ENCODE data around the gene SBF1. TPM values are rescaled to one million over a fixed set of nuclear protein-coding genes. Genes with fewer than 3 reads are reported as not detected.

The SBF1 gene
- polyA plus RNA-seq, 1 donor from 2014 or later: 58.9 TPM

DNA sequence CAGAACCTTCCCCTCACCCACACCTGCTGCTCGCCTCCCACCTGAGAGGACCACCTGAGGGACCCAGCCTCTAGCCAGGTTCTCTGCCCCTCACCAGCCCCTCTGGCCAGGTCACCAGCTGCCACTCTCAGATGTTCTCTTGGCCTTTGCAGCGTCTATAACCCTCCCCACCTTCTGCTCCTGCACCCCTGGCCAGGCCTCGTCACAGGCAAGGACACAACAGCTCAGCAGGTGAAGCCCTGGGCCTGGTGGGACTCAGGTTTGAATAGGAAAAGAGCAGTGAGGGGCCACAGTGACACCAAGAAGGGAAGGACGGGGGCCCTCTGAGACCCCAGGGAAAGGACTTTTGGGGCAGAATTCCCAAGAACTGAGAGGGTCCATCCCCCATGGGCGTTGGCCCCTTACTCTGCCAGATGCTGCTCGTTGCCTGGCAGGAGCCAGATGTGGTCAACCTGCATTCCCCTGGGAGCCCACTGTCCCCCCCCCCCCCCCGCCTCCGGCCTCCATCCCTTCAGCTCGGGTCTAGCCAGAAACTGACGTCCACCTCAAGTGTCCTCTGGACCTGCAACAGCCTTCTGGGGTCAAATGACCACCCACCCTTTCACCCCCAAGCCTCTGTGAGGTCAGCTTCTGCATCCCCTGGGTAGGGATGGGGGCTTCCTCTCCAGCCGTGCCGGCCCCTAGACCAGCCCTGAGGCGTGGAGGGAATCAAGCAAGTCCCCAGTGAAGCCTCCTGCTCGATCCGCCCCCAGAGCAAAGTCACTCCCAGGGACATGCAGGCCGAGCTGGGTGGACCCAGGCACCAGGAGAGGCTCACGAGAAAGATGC is 28.7 kb downstream of the SBF1 start:
- no peak overlapping the region for H2AFZ ChIP-seq (ENCODE audit: low read depth, low read length)
- H4K20me1 ChIP-seq (ENCODE audit: insufficient read depth): no peaks in the 10 kb centered on the region
- H3K9me2 ChIP-seq (ENCODE audit: insufficient read depth, low read length): no peaks in the 10 kb centered on the region
- H3K79me2 ChIP-seq (replicated peaks; ENCODE audit: insufficient read depth, low read length): no peaks in the 10 kb centered on the region
- H3K27me3 ChIP-seq (ENCODE audit: insufficient read depth, low read depth, low read length): no peaks in the 10 kb centered on the region
- TF ChIP-seq EZH2 (IDR thresholded peaks at IDR 0.05; ENCODE audit: borderline replicate concordance, insufficient read depth, low read length, poor library complexity, severe bottlenecking): no peak
- TF ChIP-seq, protein P1, sequence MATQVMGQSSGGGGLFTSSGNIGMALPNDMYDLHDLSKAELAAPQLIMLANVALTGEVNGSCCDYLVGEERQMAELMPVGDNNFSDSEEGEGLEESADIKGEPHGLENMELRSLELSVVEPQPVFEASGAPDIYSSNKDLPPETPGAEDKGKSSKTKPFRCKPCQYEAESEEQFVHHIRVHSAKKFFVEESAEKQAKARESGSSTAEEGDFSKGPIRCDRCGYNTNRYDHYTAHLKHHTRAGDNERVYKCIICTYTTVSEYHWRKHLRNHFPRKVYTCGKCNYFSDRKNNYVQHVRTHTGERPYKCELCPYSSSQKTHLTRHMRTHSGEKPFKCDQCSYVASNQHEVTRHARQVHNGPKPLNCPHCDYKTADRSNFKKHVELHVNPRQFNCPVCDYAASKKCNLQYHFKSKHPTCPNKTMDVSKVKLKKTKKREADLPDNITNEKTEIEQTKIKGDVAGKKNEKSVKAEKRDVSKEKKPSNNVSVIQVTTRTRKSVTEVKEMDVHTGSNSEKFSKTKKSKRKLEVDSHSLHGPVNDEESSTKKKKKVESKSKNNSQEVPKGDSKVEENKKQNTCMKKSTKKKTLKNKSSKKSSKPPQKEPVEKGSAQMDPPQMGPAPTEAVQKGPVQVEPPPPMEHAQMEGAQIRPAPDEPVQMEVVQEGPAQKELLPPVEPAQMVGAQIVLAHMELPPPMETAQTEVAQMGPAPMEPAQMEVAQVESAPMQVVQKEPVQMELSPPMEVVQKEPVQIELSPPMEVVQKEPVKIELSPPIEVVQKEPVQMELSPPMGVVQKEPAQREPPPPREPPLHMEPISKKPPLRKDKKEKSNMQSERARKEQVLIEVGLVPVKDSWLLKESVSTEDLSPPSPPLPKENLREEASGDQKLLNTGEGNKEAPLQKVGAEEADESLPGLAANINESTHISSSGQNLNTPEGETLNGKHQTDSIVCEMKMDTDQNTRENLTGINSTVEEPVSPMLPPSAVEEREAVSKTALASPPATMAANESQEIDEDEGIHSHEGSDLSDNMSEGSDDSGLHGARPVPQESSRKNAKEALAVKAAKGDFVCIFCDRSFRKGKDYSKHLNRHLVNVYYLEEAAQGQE (IDR thresholded peaks at IDR 0.05; ENCODE audit: borderline replicate concordance): no peak
- no peak for TF ChIP-seq RAD21 (conservative IDR thresholded peaks at IDR 0.05)
- peak; percentile 15 for TF ChIP-seq POLR2AphosphoS5 (IDR thresholded peaks at IDR 0.05)
- H3K4me2 ChIP-seq (ENCODE audit: low read length): no peak overlapping the region
- no peak overlapping the region for H3K4me3 ChIP-seq (ENCODE audit: low read length)
- H3K9me3 ChIP-seq (ENCODE audit: low read length): no peaks in the 10 kb centered on the region
- no peak overlapping the region for H3K27ac ChIP-seq (ENCODE audit: low read length)
- no peaks in the 10 kb centered on the region for H3F3A ChIP-seq (ENCODE audit: insufficient read depth, low read length, poor library complexity, severe bottlenecking)
- no peaks in the 10 kb centered on the region for H3K36me3 ChIP-seq (ENCODE audit: insufficient read depth, low read length)
- no peak overlapping the region for H3K9ac ChIP-seq (ENCODE audit: low read length)

DNA sequence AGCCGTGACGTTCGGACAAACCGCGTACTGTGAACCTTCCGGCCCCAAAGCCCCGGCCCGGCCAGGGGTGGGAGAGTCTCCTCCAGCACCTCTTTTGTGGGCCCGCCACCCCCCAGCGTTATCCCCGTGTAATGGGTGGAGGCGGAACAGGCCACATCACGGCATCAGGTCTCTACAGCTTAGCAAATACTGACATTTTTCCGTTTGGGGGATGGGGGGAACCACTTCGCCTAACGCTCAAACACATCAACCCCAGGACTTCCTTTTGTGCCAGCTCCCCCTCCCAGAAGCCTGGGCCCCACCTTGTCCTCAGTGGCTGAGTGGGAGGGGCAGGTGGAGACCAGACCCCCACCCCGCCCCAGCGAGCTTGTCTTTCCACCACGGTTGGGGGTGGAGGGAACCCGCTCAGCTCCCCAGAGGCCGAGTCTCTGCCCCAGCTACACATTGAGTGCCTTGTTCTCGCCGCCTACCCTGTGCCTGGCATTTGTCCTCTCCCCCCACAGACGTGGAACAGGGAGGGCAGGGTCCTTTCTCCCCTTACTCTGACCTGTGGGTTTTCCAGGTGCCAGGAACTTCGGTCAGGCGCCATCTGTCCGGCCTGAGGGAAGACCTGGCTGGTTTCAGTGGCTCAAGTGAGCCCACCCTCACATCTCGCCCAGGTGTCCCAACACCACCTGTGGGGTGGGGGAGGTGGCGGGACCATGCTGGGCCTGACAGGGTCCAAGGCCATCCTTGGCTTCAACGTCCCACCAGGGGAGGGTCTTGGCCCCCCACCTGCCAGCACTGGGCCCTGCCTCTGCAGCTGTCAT is 29.6 kb downstream of the SBF1 start:
- H3K4me2 ChIP-seq (ENCODE audit: low read length): no peak overlapping the region
- H3F3A ChIP-seq (ENCODE audit: insufficient read depth, low read length, poor library complexity, severe bottlenecking): no peaks in the 10 kb centered on the region
- H3K27me3 ChIP-seq (ENCODE audit: insufficient read depth, low read depth, low read length): no peaks in the 10 kb centered on the region
- no peak overlapping the region for H3K27ac ChIP-seq (ENCODE audit: low read length)
- no peak overlapping the region for H3K9ac ChIP-seq (ENCODE audit: low read length)
- no peaks in the 10 kb centered on the region for H3K36me3 ChIP-seq (ENCODE audit: insufficient read depth, low read length)
- no peaks in the 10 kb centered on the region for H3K9me3 ChIP-seq (ENCODE audit: low read length)
- no peaks in the 10 kb centered on the region for H3K9me2 ChIP-seq (ENCODE audit: insufficient read depth, low read length)
- H4K20me1 ChIP-seq (ENCODE audit: insufficient read depth): no peaks in the 10 kb centered on the region
- no peak overlapping the region for H2AFZ ChIP-seq (ENCODE audit: low read depth, low read length)
- no peaks in the 10 kb centered on the region for H3K79me2 ChIP-seq (replicated peaks; ENCODE audit: insufficient read depth, low read length)
- TF ChIP-seq RAD21 (conservative IDR thresholded peaks at IDR 0.05) (no peak), POLR2AphosphoS5 (IDR thresholded peaks at IDR 0.05) (peak; percentile 34)
- H3K4me3 ChIP-seq (ENCODE audit: low read length): no peak overlapping the region

DNA sequence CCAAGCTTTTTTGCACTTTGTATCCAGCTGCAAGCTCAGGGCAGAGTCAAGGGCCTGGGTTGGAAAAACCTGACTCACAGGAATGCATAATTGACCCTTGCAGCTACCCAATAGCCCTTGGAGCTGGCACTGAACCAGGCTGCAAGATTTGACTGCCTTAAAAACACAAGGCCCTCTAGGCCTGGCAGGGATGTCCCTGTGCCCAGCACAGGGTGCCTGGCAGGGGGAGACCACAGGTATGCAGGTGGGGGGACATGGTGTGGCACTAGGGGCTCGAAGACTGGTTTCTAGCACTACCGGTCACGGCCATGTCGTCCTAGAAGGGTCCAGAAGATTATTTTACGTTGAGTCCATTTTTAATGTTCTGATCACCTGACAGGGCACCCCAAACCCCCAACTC is 30.2 kb downstream of the SBF1 start:
- no peak overlapping the region for H3K4me2 ChIP-seq (ENCODE audit: low read length)
- H3K79me2 ChIP-seq (replicated peaks; ENCODE audit: insufficient read depth, low read length): no peaks in the 10 kb centered on the region
- TF ChIP-seq MXI1 (conservative IDR thresholded peaks at IDR 0.05; ENCODE audit: poor library complexity, severe bottlenecking) (no peak), POLR2AphosphoS5 (IDR thresholded peaks at IDR 0.05) (peak; percentile 2)
- no peak overlapping the region for H3K4me3 ChIP-seq (ENCODE audit: low read length)
- no peak overlapping the region for H2AFZ ChIP-seq (ENCODE audit: low read depth, low read length)
- no peaks in the 10 kb centered on the region for H4K20me1 ChIP-seq (ENCODE audit: insufficient read depth)
- no peaks in the 10 kb centered on the region for H3K9me2 ChIP-seq (ENCODE audit: insufficient read depth, low read length)
- H3K9ac ChIP-seq (ENCODE audit: low read length): no peak overlapping the region
- H3K27me3 ChIP-seq (ENCODE audit: insufficient read depth, low read depth, low read length): no peaks in the 10 kb centered on the region
- H3F3A ChIP-seq (ENCODE audit: insufficient read depth, low read length, poor library complexity, severe bottlenecking): no peaks in the 10 kb centered on the region
- H3K36me3 ChIP-seq (ENCODE audit: insufficient read depth, low read length): no peaks in the 10 kb centered on the region
- no peak overlapping the region for H3K27ac ChIP-seq (ENCODE audit: low read length)
- no peaks in the 10 kb centered on the region for H3K9me3 ChIP-seq (ENCODE audit: low read length)
